Measurements from ENCODE around the gene NCOA7.
A peak's percentile ranks its signal among the peaks of the same experiment; 100 is the strongest.
"Not testable (repeated sequence)": the region's sequence is repeated elsewhere in the genome, so short reads cannot be mapped to it uniquely, and the experiment has no call there.

Gene NCOA7

GRCh38 chr6:125949069-125949468 lies 158.3 kb downstream of the NCOA7 start:
- no peak for DNase-seq

- DNase-seq: no peak
These were observed 159.5 kb downstream of the NCOA7 start for GRCh38 chr6:125950293-125950692.

- not testable (repeated sequence) for DNase-seq
These were observed 160.0 kb downstream of the NCOA7 start for GRCh38 chr6:125950716-125951115.

- no peak for DNase-seq
These were observed 160.6 kb downstream of the NCOA7 start for GRCh38 chr6:125951323-125951722.

GRCh38 chr6:125952764-125953501 lies 162.2 kb downstream of the NCOA7 start:
- DNase-seq: no peak

- DNase-seq: no peak
These were observed 162.7 kb downstream of the NCOA7 start for GRCh38 chr6:125953502-125953875.

- no peak for DNase-seq
These were observed 164.1 kb downstream of the NCOA7 start for GRCh38 chr6:125954735-125955339.

- DNase-seq: no peak
These were observed 165.2 kb downstream of the NCOA7 start for GRCh38 chr6:125955973-125956372.

- peak; percentile 99 for DNase-seq
These were observed 166.0 kb downstream of the NCOA7 start, which contains the start of gene HINT3 for GRCh38 chr6:125956506-125957390. TSS of gene HINT3 (plus strand) at chr6:125956770. CDS start at chr6:125956978, 208 bp downstream.

GRCh38 chr6:125957391-125957693 lies 166.6 kb downstream of the NCOA7 start:
- DNase-seq: no peak

- no peak for DNase-seq
These were observed 167.1 kb downstream of the NCOA7 start for GRCh38 chr6:125957845-125958244.

GRCh38 chr6:125959041-125959440 lies 168.3 kb downstream of the NCOA7 start:
- DNase-seq: no peak

- no peak for DNase-seq
These were observed 170.4 kb downstream of the NCOA7 start for GRCh38 chr6:125961117-125961516.

- no peak for DNase-seq
These were observed 172.2 kb downstream of the NCOA7 start for GRCh38 chr6:125962900-125963497.

- DNase-seq: no peak
These were observed 173.1 kb downstream of the NCOA7 start for GRCh38 chr6:125963817-125964216.

GRCh38 chr6:125966569-125966968 lies 175.8 kb downstream of the NCOA7 start:
- no peak for DNase-seq

GRCh38 chr6:125968493-125968892 lies 177.7 kb downstream of the NCOA7 start:
- DNase-seq: no peak

- DNase-seq: no peak
These were observed 180.0 kb downstream of the NCOA7 start for GRCh38 chr6:125970760-125971159.

- not testable (repeated sequence) for DNase-seq
These were observed 181.7 kb downstream of the NCOA7 start for GRCh38 chr6:125972478-125972877.

GRCh38 chr6:125974214-125974866 lies 183.6 kb downstream of the NCOA7 start:
- no peak for DNase-seq

GRCh38 chr6:125979101-125979500 lies 188.3 kb downstream of the NCOA7 start:
- no peak for DNase-seq

All from effector CD4-positive, alpha-beta T cell (primary cell).